Stimulated activated naive CD8-positive, alpha-beta T cell treated with anti-CD3 and anti-CD28 coated beads, Interleukin-15, amount 100 ng/mL, for 72 hours (primary cell): ENCODE measurements around the gene PGP.
"Not testable (repeated sequence)": the region's sequence is repeated elsewhere in the genome, so short reads cannot be mapped to it uniquely, and the experiment has no call there.

Source experiments
- ATAC-seq: fragments of 150-1000 bp; cut with Tn5 transposase; 2 replicates; pipeline ENCODE4 v1.10.0; 2021; ENCODE audit warnings: mild to moderate bottlenecking, moderate library complexity
- DNase-seq, 2 donors: peaks; one replicate each; pipeline ENCODE4 v3.0.0; 2021 to 2022
- H3K27ac Mint-ChIP-seq, 2 donors: one replicate each; pipeline ENCODE4 v1.8.0; 2022; ENCODE audit warnings: mild to moderate bottlenecking in 2 of 2, mixed read lengths in 2 of 2, moderate library complexity in 2 of 2
- H3K27me3 Mint-ChIP-seq: one replicate; pipeline ENCODE4 v1.8.0; 2022; ENCODE audit warnings: mixed read lengths
- H3K4me1 Mint-ChIP-seq: one replicate; pipeline ENCODE4 v1.8.0; 2022; ENCODE audit warnings: mild to moderate bottlenecking, mixed read lengths
- H3K4me3 Mint-ChIP-seq, 2 donors: one replicate each; pipeline ENCODE4 v1.8.0; 2022; ENCODE audit warnings: mild to moderate bottlenecking in 2 of 2, mixed read lengths in 2 of 2, moderate library complexity in 1 of 2
- H3K9me3 Mint-ChIP-seq, 2 donors: one replicate each; pipeline ENCODE4 v1.8.0; 2022; ENCODE audit warnings: mixed read lengths in 2 of 2

Gene PGP

GRCh38 chr16:2203119-2203688 is 11.4 kb downstream of the PGP start:
- H3K27ac Mint-ChIP-seq, DNase-seq, ATAC-seq, H3K9me3 Mint-ChIP-seq: not testable (repeated sequence)
- peaks cover 21% of the 10 kb centered on the region for H3K27me3 Mint-ChIP-seq
- peaks cover 36% of the 10 kb centered on the region for H3K4me1 Mint-ChIP-seq
- peak overlapping the region in 1 of 2 donors; percentile 35 for H3K4me3 Mint-ChIP-seq

GRCh38 chr16:2200313-2200712 is 14.3 kb downstream of the PGP start:
- no peak for DNase-seq
- ATAC-seq = no peak
- Mint-ChIP-seq H3K27ac (no peak overlapping the region), H3K9me3 (no peaks in the 10 kb centered on the region), H3K4me3 (no peak overlapping the region), H3K27me3 (peaks cover 43% of the 10 kb centered on the region), H3K4me1 (peaks cover 18% of the 10 kb centered on the region)

GRCh38 chr16:2199621-2200139 is 15.0 kb downstream of the PGP start:
- no peak for DNase-seq
- H3K27ac Mint-ChIP-seq = no peak overlapping the region
- no peak overlapping the region for H3K4me3 Mint-ChIP-seq
- no peak for ATAC-seq
- peaks cover 23% of the 10 kb centered on the region for H3K4me1 Mint-ChIP-seq
- peaks cover 49% of the 10 kb centered on the region for H3K27me3 Mint-ChIP-seq
- H3K9me3 Mint-ChIP-seq = no peaks in the 10 kb centered on the region

- DNase-seq (no peak), ATAC-seq (no peak)
- Mint-ChIP-seq H3K27me3 (peaks cover 55% of the 10 kb centered on the region), H3K9me3 (no peaks in the 10 kb centered on the region), H3K4me1 (peaks cover 19% of the 10 kb centered on the region), H3K27ac (no peak overlapping the region), H3K4me3 (no peak overlapping the region)
These were observed 15.5 kb downstream of the PGP start for GRCh38 chr16:2199095-2199494.

GRCh38 chr16:2198283-2198682 is 16.4 kb downstream of the PGP start:
- no peak overlapping the region for H3K27ac Mint-ChIP-seq
- DNase-seq = no peak
- no peak overlapping the region for H3K4me3 Mint-ChIP-seq
- no peak for ATAC-seq
- peaks cover 13% of the 10 kb centered on the region for H3K4me1 Mint-ChIP-seq
- H3K27me3 Mint-ChIP-seq = peaks cover 55% of the 10 kb centered on the region
- no peaks in the 10 kb centered on the region for H3K9me3 Mint-ChIP-seq

GRCh38 chr16:2197765-2198164 is 16.9 kb downstream of the PGP start:
- H3K4me1 Mint-ChIP-seq = peaks cover 13% of the 10 kb centered on the region
- H3K4me3 Mint-ChIP-seq = peak overlapping the region in 1 of 2 donors; percentile 83
- no peaks in the 10 kb centered on the region for H3K9me3 Mint-ChIP-seq
- H3K27me3 Mint-ChIP-seq = peaks cover 55% of the 10 kb centered on the region
- DNase-seq (no peak), ATAC-seq (no peak)
- no peak overlapping the region for H3K27ac Mint-ChIP-seq

GRCh38 chr16:2196981-2197511 is 17.6 kb downstream of the PGP start:
- peaks cover 55% of the 10 kb centered on the region for H3K27me3 Mint-ChIP-seq
- H3K4me3 Mint-ChIP-seq = peak overlapping the region; percentile 50 to 83
- peaks cover 13% of the 10 kb centered on the region for H3K4me1 Mint-ChIP-seq
- no peaks in the 10 kb centered on the region for H3K9me3 Mint-ChIP-seq
- H3K27ac Mint-ChIP-seq = no peak overlapping the region
- no peak for ATAC-seq
- no peak for DNase-seq

GRCh38 chr16:2196162-2196980 is 18.3 kb downstream of the PGP start, which contains the start of gene CASKIN1:
Gene CASKIN1, minus strand, starts transcription at chr16:2196605. Its CDS starts 173 bp downstream, at chr16:2196432.
- ATAC-seq = peak; percentile 53
- H3K27ac Mint-ChIP-seq = no peak within 1 kb of the TSS
- DNase-seq = no peak
- H3K4me1 Mint-ChIP-seq = peaks cover 13% of the 10 kb centered on the region
- H3K9me3 Mint-ChIP-seq = no peaks in the 10 kb centered on the region
- peaks cover 55% of the 10 kb centered on the region for H3K27me3 Mint-ChIP-seq
- H3K4me3 Mint-ChIP-seq = peak within 1 kb of the TSS; percentile 55 to 83

GRCh38 chr16:2195322-2196161 is 19.1 kb downstream of the PGP start:
- ATAC-seq (peak; percentile 39), DNase-seq (no peak)
- Mint-ChIP-seq H3K4me1 (peaks cover 13% of the 10 kb centered on the region), H3K9me3 (no peaks in the 10 kb centered on the region), H3K27me3 (peaks cover 53% of the 10 kb centered on the region), H3K27ac (no peak overlapping the region), H3K4me3 (peak overlapping the region; percentile 29 to 78)

- Mint-ChIP-seq H3K27ac (no peak overlapping the region), H3K4me1 (peaks cover 13% of the 10 kb centered on the region), H3K27me3 (peaks cover 47% of the 10 kb centered on the region), H3K9me3 (no peaks in the 10 kb centered on the region), H3K4me3 (peak overlapping the region in 1 of 2 donors; percentile 78)
- DNase-seq (peak; percentile 54 to 65), ATAC-seq (peak; percentile 78)
These were observed 19.8 kb downstream of the PGP start for GRCh38 chr16:2194852-2195321.

- Mint-ChIP-seq H3K27ac (no peak overlapping the region), H3K9me3 (no peaks in the 10 kb centered on the region), H3K4me1 (peaks cover 13% of the 10 kb centered on the region), H3K27me3 (peaks cover 44% of the 10 kb centered on the region), H3K4me3 (peak overlapping the region in 1 of 2 donors; percentile 78)
- ATAC-seq (no peak), DNase-seq (no peak)
These were observed 20.3 kb downstream of the PGP start for GRCh38 chr16:2194166-2194834.

GRCh38 chr16:2191446-2191706 is 23.3 kb downstream of the PGP start:
- Mint-ChIP-seq H3K27ac (no peak overlapping the region), H3K9me3 (no peaks in the 10 kb centered on the region), H3K4me1 (peaks cover 13% of the 10 kb centered on the region), H3K4me3 (no peak overlapping the region), H3K27me3 (peaks cover 20% of the 10 kb centered on the region)
- no peak for DNase-seq
- no peak for ATAC-seq

- Mint-ChIP-seq H3K9me3 (no peaks in the 10 kb centered on the region), H3K4me1 (peaks cover 13% of the 10 kb centered on the region), H3K4me3 (no peak overlapping the region), H3K27me3 (peaks cover 18% of the 10 kb centered on the region), H3K27ac (no peak overlapping the region)
- ATAC-seq (no peak), DNase-seq (no peak)
These were observed 23.8 kb downstream of the PGP start for GRCh38 chr16:2190659-2191445.

- H3K4me1 Mint-ChIP-seq = peaks cover 7% of the 10 kb centered on the region
- H3K9me3 Mint-ChIP-seq = no peaks in the 10 kb centered on the region
- H3K27ac Mint-ChIP-seq = no peak overlapping the region
- DNase-seq (no peak), ATAC-seq (no peak)
- H3K27me3 Mint-ChIP-seq = peaks cover 10% of the 10 kb centered on the region
- H3K4me3 Mint-ChIP-seq = no peak overlapping the region
These were observed 24.5 kb downstream of the PGP start for GRCh38 chr16:2190002-2190658.
